ENCODE measurements around the gene ACOX3.

Gene ACOX3

DNA sequence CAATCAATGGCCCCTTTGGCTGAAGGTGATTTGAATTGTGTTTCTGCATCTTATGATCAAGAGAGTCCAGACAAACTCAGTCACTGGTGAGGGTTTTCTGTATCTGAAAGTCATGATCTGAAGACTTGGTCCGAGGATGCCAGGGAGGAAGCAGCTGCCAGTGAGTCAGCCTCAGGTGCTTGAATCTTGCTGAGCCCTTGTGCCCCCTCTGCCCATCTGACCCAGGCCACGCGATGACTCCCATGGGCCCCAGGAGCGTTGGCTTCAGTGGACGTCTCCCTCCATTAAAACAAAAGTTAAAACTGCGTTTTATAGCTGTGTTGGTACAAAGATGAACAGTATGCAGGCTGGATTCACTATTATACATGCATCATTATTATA lies 109.0 kb downstream of the ACOX3 start:
- DNase-seq: no peak

DNA sequence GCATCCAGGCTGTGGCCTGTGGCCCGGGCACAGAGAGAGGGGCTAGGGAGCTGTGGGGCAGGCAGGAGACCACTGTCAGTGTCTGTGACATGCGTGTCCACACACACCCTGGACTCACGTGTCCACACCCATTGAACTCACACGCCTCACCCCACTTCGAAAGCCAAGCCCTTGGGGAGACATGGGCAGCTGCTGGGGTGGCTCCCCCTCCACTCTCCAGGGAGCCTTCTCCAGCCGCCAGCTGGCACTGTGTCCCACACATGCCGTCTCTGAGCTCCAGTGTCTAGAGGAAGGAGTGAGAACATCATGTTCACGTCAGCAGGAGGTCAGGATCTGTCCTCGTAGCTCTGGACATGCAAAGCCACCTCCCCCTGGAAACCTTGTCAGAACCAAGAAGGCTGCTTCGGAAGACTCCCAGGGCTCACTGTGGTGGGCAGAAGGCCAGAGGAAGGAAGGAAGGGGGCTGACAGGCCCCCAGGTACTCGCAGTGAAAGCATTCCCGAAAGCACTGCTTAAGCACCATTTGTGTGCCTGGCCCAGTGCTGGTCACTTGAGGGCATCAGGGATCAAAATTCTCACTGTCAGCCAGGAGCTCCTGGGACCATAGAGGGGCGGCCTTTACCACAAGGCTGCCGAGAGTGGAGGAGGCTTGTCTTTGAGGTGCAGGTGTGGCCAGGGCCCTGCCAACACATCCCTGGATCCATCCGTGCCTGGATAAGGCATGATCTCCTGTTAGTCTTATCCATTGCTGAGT lies 109.5 kb downstream of the ACOX3 start:
- no peak for DNase-seq

DNA sequence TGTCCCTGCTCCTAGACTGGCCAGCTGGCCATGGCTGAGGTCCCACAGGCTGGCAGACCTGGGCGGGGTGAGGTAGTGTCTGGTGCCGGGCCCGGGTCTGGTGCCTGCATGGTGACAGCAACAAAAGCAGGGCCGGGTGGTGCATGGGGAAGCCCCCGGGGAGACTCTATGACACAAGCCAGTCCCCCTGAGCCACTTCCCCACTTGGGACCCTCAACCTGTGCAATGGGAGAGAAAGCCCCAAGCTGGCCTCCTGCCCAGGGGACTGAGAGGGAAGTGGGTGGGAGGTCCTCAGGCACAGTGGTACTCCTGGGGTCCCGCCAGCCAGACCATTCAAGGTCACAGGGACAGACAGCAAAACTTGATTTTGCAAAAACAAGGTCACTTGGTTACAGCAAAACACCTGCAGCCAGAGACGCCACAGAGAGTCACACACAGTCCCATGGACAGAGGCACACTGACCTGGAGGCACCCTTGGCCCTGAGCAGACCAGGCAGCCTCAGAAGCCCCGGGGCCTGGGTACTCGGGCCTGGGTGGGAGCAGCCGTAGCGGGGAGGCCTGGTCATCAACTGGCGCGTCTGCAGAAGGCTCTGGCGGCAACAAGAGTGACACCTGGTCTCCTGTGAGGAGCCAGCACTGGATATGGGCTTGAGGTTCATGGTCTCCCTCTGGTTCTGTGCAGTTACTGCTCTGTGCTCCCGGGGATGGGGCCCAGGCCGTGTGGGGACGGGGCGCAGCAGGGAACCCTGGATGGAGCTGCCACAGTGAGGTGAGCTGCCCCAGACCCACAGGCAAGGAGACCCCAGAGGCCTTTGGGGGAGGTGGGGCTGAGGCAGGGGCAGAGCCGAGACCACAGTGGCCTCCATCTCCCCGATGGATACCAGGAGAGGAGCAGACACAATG lies 110.4 kb downstream of the ACOX3 start:
- no peak for DNase-seq

DNA sequence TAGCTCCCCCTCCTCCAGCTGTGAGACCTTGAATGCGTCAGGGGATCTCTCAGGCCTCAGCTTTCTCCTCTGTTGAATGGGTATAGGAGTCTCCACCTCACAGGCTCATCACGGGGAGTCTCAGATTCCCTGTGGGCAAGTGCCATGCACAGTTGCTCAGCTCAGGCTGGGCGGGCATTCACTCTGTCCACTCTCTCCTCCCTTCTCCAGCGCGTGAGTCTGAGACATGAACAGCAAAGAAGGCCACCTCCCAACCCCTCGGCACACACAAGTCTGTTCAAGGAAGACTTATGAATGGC lies 111.0 kb downstream of the ACOX3 start:
- DNase-seq: no peak

DNA sequence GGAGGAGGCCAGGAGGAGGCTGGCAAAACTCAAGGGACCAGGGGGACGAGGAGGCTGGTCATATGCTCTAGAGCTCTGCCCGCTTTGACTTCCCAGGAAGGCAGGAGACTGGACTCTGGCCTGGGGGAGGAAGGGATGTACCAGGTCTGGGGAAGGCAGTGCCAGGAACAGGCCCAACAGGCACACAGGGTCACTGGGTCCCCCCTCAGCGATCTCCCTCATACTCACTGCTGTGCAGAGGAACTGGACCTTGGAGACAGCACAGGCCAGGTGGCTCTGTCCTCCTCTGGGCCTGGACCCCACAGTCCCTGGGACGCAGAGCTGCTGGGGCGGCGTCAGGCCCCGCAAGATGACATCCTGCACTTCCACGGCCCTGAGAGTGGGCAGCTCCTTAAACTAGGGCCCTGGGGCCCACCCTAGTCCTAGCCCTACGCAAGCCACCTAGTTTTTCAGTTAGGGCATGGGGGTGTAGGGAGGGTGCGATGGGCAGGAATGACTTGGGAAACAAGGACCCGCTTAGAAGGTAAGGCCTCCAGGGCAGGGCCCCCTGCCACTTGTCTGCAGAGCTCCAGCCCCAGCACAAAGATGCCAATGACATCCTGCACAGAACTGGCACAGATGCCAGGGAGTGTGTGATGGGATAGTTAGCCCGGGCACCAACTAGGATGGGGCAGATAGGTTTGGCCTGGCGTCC lies 111.5 kb downstream of the ACOX3 start:
- DNase-seq: no peak

DNA sequence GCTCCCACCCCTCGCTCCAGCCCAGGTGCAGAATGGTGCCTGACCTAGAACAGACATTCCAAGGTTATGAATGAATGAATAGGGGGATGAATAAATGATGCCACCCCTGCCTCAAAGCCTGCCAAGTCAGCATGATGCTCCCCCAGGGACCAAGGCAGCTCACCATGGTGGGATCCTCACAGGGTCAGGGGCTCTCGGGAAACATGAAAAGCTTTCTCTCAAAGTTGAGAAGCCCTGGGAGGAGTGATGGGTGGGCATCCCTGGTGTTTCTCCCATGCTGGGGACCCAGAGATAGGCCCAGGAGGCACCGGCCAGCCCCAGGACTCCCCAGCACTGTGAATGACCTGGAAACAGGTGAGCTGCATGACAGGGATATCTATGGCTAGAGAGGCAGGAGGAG lies 112.1 kb downstream of the ACOX3 start:
- DNase-seq: no peak

DNA sequence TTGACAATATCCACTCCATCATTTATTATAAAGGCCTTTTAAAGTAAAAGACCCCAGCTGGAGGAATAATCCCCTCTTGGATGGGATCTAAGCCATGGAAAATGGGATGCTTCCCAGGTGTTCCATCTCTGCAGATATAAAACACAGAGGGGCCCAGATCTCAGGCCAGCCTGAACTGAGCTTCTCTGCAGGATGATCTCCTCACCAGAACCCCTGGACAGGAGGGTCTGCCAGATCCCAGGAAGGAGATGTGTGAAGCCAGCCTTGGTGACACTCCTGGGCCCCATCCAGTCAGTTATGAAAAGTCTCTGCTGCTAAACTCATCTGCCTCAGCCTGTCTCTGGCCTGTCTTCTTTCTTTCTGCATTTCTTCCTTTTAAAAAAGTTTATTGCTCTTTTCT lies 114.3 kb downstream of the ACOX3 start:
- DNase-seq: no peak

DNA sequence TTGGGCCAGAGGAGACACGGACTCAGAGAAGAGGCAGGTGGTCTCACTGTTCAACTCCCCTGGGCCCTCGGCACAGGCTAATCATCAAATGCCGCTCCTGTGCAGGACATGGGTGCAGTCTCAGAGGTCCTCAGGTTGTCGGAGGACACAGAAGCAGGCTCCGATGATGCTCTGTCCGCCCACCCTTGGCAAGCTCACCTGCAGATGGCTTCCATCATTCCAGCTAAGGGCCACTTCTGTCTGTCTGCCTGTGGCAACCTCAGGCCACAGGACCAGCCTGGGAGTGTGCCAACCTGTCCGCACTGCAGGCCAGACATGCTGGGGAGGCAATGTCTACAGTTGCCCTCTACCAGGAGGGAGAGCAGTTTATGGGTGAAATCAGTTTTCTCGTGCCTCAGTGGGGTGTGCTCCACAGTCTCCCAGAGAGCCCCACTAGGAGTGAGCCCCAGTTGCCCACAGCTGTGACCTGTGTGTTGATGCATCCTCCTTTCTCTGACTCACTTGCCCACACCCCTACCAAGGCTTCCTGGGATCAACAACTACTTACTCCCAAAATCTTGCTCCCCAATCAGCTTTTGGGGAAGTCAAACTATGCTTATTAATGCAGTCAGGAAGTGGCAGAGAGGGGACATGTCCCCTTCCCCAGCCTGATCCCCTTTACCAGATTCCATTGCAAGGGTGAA lies 115.1 kb downstream of the ACOX3 start:
- no peak for DNase-seq

DNA sequence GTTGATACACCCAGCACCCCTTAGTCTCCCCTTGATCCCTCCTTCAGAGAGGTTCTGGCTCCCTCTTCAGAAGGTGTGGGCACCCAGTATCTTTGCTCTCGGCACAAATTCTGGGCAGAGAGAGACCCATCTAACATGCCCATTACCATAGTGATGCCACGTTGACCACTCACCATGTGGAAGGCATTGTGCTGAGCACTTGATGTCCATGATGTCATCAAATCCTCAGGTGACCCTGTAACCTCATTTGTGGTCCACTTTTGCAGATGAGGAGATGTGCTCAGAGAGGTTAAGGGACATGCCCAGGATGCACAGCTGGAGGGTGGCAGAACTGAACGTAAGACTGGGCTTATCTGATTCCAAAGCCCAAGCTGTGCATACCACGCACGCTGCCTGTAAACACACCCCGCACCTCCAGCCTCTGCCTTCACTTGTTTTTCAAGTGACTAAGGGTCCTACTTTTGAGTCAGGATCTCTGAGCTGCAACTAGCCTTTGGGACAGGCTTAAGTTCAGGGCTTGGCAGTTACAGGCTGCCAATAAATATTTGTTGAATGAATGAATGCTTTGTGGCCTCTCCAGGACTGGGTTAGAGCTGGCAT lies 115.8 kb downstream of the ACOX3 start:
- DNase-seq: no peak

DNA sequence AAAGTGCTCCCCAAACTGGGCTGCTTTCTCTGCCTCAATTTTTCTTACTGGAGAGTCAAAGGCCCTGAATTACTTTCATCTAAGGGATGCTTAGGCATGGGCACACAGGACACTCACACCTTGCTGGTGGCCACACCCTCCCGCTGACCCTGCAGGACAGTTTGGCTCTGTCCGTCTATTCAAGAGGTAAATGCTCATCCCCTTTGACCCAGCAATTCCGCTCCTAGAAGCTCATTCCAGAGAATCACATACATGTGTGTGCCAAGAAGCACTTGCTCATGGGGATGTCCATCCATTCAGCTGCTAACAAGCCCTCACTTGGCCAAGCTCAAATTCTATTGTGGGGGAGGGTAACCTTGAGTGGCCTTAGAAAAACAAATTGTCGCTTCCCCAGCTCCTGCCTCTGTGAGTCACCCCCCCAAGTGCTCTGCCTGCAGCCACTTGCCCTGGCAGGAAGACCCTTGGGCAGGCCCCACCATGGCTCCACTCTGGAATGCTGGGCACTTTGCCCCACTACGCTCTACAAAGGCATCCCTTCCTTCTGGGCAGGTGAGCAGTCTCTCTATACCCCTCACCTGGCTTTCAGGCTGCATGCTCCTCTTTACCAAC lies 116.5 kb downstream of the ACOX3 start:
- no peak for DNase-seq

DNA sequence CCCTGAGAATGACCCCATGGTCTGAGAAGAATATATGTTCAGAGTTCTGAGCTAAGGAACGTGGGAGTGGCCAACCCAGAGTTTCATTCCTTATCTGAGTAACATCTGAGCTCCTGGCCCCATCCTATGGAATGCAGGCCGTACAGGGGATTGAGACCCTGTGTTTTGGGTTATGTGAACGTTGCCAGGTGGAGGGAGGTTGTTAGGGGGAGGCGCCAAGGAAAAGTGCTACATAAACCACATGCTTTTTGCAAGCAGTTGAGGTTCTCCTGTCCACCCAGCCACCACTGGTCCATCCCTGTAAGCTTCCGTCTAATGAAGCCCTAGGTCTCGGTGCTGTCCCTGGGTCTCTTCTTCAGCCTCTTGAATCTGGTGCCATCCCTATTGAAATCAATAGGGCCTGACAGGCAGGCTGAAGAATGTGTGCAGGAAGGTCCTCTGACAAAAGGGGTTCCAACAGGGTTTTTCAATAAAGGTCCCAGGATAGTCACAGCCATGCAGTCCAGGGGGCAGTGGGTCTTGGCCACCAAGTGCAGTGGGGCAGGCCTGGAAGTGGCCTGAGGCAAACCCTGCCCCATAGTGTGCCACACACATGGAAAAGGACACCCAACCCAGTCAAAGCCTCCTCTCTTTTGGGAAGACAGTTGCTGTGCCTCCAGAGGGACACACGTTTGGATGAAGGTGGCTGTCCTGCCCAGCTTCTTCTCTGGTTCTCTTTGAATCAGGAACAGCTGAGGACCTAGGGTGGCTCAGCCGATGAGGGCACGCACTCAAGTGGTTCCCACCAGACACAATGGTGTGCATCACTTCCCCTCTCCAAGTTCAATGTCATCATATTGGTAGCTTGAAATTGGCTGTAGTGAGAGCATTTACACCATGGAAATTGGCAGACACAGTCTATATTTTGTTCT lies 117.5 kb downstream of the ACOX3 start:
- DNase-seq: no peak

DNA sequence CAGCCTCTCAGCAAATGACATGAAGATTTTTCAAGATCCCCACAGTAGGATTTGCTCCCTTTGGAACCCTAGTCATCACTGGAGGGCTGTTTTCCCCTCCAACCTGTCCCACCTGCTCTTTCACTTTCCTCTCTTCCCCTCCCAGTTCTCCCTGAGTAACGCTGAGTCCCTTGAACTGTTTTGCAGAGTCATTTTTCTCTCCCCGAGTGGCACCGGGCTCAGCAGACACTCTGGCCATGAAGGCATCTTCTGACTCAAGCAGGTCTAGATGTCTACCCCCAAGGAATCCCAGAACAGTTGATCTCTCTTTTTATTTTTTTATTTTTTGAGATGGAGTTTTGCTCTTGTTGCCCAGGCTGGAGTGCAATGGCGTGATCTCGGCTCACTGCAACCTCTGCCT lies 118.8 kb downstream of the ACOX3 start:
- DNase-seq: no peak

DNA sequence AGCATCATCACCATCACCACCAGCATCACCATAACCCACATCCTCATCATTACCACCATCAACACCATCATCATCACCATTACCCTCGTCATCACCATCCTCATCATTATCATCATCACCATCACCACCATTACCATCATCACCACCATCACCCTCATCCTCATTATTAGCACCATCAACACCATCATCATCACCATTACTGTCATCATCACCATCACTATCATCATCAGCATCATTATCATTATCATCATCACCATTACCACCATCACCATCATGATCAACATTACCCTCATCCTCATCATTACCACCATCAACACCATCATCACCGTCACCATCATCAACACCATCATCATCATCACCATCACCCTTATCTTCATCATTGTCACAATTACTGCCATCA lies 119.3 kb downstream of the ACOX3 start:
- DNase-seq: no peak

DNA sequence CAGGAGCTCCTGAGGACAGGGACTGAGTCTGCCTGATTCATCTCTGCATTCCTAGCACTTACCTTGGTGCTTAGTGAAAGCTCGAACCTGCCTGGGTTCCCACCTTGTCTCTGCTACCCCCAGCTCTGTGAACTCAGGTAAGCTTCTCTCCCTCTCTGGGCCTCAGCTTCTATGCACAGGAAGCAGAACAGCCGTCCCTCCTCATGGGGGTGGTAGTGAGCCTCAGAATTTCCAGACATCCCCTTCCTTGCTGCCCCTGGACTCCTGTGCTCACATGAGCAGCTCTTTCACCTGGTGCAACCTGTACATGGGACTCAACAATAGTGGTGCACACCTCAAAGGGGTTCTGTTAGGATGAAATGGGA lies 120.2 kb downstream of the ACOX3 start:
- DNase-seq: no peak

DNA sequence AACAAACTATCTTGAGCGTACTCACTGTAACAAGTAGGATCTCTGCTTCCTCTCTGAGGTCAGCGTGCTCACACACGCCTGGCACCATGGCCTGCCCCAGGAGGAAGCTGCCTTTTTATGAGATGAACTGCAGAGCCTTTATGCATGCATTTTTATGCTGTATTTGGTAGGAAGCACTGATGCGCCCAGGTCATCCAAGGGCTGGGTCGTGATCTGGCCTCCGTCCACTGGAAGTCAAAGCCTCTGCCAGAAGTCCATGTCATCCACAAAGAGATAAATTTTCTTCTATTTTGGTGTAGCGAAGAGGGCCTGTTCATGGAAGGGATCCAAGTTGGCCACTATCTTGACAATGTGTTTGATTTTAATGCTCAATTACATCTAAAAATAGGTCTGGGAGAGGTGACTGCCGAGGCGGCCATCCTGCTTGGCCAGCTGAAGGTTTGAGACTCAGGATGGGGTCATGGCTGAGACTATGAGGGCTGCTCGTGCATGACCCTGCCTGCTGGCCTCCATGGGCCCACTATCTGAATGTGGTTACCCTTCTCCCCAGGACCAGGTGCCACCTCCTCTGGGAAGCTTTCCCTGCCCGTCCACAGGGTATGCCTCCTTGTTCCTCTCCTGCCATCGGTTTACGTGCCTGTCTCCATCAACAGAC lies 120.7 kb downstream of the ACOX3 start:
- DNase-seq: no peak

DNA sequence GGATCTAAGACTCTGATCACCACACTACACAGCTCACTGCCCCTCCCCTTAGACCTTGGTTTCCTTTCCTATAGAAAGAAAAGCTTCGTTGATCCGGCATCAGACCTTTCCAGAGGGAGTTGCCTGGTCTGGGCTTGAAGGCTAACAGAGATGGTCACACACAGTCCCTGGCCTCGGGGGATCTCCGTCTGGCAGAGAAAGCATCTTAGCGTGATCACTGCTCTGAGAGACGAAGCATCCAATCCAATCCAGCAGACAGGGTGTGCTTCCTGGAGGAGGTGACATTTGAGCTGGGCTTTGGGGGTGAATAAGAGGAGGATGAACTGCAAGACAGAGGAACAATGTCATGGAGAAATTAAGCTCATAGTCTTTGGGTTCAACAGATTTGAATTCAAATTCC lies 121.5 kb downstream of the ACOX3 start:
- no peak for DNase-seq

DNA sequence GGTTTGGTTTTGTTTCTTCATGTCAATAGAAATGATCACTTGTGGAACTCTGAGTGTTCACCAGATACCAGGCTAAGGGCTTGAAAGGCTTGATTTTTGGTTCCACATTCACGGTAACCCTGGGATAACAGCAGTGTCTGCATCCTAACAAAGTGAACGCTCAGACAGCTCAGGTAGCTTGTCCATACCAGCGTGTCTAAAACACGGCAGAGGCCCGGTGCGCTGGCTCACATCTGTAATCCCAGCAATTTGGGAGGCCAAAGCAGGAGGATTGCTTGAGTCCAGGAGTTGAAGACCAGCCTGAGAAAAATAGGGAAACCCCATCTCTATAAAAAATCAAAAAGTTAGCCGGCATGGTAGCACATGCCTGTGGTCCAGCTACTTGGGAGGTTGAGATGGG lies 122.0 kb downstream of the ACOX3 start:
- no peak for DNase-seq

DNA sequence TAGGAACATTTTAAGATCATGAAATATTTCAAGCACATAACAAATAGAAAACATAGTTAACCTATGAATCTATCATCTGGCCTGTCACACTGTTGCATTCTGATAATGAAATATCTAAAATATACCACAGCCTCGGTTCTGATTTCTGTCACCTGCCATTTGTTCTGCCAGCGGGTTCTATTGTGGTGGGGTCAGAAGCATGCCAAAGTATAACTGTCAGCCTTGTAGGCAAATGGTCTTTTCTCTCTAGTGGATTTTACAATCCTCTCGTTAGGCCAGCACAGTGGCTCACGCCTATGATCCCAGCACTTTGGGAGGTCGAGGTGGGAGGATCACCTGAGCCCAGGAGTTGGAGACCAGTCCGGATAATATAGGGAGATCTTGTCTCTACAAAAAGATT lies 123.0 kb downstream of the ACOX3 start:
- DNase-seq: no peak

DNA sequence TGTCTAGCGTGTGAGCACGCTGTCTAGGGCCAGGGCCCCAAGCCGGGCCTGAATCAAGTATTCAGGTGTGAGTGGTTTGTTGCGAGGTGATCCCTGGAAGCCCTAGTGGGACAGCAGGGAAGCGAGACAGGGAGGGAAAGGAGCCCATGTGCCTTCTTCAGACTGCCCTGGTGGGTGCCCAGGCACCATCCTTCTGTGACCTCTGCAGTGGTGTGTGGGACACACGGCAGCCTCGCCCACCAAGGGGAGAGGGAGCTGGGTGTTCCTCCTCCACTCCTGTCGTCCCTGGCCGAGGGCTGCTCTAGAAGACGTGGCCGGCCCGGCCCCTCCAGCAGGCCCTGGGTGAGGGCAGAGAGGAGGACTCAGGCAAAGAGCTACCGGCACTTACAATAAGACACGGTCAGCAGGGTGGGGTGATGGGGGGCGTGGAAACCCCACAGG lies 123.6 kb downstream of the ACOX3 start:
- DNase-seq: no peak

Measured in SHP77 (cell line).